Measurements from ENCODE around the gene NVL.

DNA sequence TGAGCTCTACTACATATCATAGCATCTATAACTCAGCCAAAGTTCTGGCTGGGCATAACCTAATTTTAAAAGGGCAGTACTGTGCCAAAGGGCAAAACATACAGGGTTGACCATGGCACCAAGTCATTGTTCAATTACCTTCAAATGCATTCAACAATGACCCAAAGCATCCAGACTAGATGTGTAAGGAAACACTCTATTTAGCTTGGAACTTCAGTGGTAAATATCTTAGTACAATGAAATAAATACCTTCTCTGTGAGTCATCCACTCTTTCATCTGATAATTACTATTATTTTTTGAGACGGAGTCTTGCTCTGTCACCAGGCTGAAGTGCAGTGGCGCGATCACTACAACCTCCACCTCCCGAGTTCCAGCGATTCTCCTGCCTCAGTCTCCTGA, 70.0 kb downstream of the NVL start:
- TF ChIP-seq ARNTL (CRISPR knock-in tag; IDR thresholded peaks at IDR 0.05; ENCODE audit: borderline replicate concordance, low read depth): no peak
- no peak for TF ChIP-seq TOX (CRISPR knock-in tag; IDR thresholded peaks at IDR 0.05; ENCODE audit: borderline replicate concordance)
- no peak for TF ChIP-seq ZNF565 (CRISPR knock-in tag; conservative IDR thresholded peaks at IDR 0.05; ENCODE audit: low read depth)
- TF ChIP-seq, protein P1, sequence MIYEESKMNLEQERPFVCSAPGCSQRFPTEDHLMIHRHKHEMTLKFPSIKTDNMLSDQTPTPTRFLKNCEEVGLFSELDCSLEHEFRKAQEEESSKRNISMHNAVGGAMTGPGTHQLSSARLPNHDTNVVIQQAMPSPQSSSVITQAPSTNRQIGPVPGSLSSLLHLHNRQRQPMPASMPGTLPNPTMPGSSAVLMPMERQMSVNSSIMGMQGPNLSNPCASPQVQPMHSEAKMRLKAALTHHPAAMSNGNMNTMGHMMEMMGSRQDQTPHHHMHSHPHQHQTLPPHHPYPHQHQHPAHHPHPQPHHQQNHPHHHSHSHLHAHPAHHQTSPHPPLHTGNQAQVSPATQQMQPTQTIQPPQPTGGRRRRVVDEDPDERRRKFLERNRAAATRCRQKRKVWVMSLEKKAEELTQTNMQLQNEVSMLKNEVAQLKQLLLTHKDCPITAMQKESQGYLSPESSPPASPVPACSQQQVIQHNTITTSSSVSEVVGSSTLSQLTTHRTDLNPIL (CRISPR knock-in tag; IDR thresholded peaks at IDR 0.05; ENCODE audit: low read depth): no peak
- no peak for TF ChIP-seq TCF4 (CRISPR knock-in tag; IDR thresholded peaks at IDR 0.05; ENCODE audit: borderline replicate concordance)
- no peak for TF ChIP-seq BACH2 (CRISPR knock-in tag; IDR thresholded peaks at IDR 0.05; ENCODE audit: borderline replicate concordance)
- TF ChIP-seq ZFP30 (CRISPR knock-in tag; IDR thresholded peaks at IDR 0.05): no peak
- TF ChIP-seq CSRNP3 (CRISPR knock-in tag; IDR thresholded peaks at IDR 0.05): no peak
- no peak for TF ChIP-seq RARB (CRISPR knock-in tag; IDR thresholded peaks at IDR 0.05)
- TF ChIP-seq, protein P2, sequence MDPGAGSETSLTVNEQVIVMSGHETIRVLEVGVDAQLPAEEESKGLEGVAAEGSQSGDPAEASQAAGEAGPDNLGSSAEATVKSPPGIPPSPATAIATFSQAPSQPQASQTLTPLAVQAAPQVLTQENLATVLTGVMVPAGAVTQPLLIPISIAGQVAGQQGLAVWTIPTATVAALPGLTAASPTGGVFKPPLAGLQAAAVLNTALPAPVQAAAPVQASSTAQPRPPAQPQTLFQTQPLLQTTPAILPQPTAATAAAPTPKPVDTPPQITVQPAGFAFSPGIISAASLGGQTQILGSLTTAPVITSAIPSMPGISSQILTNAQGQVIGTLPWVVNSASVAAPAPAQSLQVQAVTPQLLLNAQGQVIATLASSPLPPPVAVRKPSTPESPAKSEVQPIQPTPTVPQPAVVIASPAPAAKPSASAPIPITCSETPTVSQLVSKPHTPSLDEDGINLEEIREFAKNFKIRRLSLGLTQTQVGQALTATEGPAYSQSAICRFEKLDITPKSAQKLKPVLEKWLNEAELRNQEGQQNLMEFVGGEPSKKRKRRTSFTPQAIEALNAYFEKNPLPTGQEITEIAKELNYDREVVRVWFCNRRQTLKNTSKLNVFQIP (CRISPR knock-in tag; IDR thresholded peaks at IDR 0.05; ENCODE audit: borderline replicate concordance, low read depth): no peak
- TF ChIP-seq, protein P3, sequence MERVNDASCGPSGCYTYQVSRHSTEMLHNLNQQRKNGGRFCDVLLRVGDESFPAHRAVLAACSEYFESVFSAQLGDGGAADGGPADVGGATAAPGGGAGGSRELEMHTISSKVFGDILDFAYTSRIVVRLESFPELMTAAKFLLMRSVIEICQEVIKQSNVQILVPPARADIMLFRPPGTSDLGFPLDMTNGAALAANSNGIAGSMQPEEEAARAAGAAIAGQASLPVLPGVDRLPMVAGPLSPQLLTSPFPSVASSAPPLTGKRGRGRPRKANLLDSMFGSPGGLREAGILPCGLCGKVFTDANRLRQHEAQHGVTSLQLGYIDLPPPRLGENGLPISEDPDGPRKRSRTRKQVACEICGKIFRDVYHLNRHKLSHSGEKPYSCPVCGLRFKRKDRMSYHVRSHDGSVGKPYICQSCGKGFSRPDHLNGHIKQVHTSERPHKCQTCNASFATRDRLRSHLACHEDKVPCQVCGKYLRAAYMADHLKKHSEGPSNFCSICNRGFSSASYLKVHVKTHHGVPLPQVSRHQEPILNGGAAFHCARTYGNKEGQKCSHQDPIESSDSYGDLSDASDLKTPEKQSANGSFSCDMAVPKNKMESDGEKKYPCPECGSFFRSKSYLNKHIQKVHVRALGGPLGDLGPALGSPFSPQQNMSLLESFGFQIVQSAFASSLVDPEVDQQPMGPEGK (CRISPR knock-in tag; IDR thresholded peaks at IDR 0.05; ENCODE audit: borderline replicate concordance): no peak
- no peak for TF ChIP-seq PPARA (CRISPR knock-in tag; IDR thresholded peaks at IDR 0.05; ENCODE audit: borderline replicate concordance)
